Endometrial microvascular endothelial cells (primary cell): Measurements from ENCODE around the gene GABRP. TPM values are rescaled to one million over a fixed set of nuclear protein-coding genes. Genes with fewer than 3 reads are reported as not detected.
"Not testable (repeated sequence)": the region's sequence is repeated elsewhere in the genome, so short reads cannot be mapped to it uniquely, and the experiment has no call there.

Experiments
- in situ Hi-C: cut with HindIII; loops from 2 replicates; pipeline ENCODE4 v1.10.0; 2017; ENCODE audit warnings: low sequenced_read_pairs, low pct_unique_long_range_greater_than_20kb; ENCODE audit errors: inconsistent ontology term
- total RNA-seq: library from RNA; depleted of rRNA; stranded (reverse); fragments of >200 nt; gene quantifications from one replicate; pipeline ENCODE4 v1.2.3, GENCODE V29; 2015; ENCODE audit errors: inconsistent ontology term

The GABRP gene
- total RNA-seq, 1 donor from 2014 or later = not detected

DNA sequence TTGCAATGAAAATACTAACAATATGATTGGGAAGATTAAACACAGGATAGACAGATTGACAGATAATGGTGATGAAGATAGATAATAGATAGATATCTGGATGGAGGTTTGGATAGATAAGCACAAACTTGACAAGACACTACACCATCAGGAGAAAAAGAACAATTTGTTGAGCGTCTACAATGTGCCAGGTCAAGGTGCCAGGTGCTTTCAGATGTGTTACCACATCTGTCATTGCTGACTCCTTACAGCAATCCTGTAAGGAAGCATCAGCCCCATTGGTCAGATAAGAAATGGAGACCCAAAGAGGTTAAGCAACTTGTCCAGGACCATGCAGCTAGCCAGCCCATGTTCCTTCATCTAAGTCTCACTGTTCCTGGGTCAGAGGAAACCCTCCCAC is 1.6 kb upstream of the GABRP start:
- in situ Hi-C loops = no loop called here

DNA sequence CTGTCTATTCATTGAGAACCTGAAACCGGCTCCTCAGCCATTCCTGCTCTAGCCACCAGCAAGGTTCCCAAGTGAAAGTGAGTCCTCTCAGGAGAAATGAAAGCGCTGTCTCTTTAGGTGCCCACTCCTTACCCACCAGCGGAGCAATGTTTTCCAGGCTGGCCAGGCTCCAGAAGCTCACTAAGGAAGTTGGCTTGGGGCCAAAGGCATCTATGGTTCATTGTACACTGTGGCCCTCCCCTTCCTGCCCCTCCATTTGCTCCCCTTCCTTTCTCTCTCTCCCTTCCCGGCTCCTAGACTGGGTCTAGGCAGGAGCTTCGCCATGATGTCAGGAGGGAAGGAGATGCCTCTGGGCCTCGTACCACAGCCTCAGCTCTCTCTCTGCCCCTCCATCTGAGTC is 1.1 kb upstream of the GABRP start:
- in situ Hi-C loops = no loop called here

DNA sequence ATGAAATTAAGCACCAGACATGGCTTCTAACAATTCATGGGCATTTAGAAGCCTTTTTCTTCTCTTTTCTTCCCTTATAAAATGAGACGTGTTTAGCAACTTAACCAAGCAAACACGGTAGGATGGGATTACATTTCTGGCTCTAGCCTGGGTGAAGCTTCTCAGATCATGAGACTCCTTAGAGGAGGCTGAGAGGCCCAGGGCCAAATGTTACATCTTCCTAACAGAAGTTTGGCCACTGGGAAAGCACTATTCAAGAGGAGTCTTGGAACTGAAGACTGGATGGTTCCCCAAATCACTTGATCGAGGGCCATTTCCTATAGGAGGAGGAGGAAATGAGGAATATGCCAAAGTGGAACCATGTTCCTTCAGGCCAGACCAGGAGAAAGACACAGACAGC is 1.9 kb downstream of the GABRP start:
- in situ Hi-C loops = no loop called here

DNA sequence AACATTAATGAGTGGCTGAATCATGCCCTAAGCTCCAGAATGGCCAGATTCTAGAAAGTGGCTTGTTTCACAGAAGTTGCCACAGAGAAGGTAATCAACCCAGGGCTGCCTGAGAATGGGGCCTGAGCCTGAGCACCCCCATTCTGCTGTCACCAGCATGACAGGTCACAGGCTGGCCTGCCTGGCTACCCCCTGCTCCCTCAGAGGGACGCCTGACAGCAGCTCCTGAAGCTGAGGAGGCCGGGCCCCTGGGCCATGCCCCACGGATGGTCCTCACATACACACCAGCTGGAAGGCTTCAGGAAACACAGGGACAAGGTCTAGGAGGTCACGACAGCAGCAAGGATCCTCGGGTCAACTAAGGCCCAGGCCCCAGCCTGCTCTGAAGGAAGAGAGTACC is 3.7 kb downstream of the GABRP start:
- in situ Hi-C loops = no loop called here

DNA sequence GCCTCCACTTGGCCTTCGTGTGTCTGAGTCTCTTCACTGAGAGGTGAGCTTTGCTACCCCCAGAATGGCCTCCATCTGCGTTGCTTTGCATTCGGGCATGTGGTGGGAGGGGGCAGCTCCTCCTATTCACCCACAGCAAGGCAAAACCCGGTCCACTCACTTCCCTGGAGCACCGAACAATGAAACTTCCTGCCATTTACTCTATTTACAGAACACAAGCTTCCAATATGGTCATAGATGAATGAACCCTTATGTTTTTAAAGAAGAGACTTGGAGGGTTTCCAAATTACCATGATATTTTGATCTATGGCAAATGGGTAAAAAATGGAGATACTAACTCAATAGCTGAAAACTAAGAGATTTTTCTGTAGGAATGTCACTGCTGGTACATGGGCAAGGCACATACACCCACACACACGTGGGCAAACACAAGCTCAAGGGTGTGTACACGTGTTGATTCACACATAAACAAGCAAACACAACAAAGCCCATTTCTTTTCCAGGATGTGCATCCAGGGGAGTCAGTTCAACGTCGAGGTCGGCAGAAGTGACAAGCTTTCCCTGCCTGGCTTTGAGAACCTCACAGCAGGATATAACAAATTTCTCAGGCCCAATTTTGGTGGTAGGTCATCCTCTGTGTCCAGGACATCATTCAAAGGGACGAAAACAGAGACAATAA is 5.2 kb downstream of the GABRP start:
- in situ Hi-C loops = no loop called here

DNA sequence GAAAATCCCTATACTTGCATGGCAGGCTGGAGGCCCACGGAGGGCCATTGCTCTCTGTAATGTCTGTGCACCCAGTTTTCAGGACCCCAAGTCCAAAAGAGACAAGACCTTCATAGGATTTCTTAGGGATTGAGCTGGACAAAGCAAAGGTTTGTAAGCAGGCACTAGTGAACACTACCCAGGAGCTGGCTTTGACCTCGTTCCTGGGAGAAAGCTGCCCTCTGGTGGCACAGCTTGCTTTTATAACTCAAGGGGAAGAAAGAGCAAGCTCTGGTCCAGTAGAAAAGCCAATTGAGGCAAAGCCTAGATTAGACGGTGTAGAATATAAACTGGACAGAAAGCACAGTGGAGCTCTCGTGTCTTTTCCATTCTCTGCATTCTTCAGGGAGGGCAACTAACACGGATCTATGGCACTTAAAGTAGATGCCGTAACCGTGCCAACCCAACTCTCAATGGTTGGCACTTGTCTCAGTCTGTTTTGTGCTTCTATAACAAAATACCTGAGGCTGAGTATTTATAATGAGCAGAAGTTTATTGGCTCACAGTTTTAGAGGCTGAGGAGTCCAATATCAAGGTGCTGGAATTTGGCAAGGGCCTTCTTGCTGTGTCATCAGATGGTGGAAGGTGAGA is 7.9 kb downstream of the GABRP start:
- in situ Hi-C loops = no loop called here

DNA sequence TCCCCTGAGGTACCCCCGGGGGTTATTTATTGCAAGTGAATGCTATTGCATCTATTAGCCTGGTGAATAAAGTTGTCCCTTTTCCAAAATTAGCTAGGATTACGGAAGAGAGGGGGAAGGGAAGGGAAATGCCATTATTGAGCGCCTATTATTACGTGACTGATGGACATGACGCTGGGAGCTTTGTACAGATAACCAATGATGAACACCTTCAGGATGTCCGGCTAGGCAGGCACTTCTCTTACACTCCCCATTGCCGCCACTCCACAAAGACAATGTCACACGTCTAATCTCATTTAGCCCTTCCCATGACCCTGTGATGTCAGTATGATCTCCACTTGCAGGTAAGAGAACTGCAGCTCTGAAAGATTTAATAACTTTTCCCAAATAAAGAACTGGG is 9.4 kb downstream of the GABRP start:
- in situ Hi-C loops = no loop called here

DNA sequence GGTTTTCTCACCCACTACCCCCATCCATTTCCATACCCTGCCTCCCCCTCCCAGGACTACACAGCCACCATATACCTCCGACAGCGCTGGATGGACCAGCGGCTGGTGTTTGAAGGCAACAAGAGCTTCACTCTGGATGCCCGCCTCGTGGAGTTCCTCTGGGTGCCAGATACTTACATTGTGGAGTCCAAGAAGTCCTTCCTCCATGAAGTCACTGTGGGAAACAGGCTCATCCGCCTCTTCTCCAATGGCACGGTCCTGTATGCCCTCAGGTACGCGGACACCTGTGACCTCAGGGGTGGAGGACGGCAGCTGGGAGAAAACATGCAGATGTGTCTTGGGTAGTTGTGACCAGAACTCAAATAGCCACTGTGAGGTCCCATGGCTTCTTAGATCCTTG is 11.6 kb downstream of the GABRP start:
- in situ Hi-C loops = no loop called here

DNA sequence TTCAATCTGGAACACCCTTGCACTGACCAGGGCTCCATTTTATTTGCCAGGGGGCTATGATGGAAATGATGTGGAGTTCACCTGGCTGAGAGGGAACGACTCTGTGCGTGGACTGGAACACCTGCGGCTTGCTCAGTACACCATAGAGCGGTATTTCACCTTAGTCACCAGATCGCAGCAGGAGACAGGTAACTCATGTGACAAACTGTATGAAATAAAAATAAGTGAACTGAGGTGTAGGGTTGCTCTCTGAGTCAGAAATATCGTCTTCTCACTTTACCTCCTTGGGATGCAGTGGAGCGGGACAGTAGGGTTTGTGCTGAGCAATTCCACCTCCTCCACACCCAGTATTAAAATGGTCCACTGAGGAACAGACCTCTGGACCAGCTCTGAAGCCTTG is 22.1 kb downstream of the GABRP start:
- in situ Hi-C loops = no loop called here

DNA sequence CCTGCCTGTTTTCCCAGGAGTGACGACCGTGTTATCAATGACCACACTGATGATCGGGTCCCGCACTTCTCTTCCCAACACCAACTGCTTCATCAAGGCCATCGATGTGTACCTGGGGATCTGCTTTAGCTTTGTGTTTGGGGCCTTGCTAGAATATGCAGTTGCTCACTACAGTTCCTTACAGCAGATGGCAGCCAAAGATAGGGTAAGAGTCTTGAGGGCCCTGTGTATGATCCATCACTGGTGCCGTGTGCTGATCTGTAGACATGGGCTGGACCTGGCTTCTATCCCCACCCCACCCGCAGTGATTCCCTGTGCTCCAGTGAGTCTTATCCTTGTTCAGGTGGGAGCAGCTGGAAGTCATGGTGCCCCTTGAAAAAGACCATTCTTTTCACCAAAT is 26.0 kb downstream of the GABRP start:
- in situ Hi-C loops = no loop called here

DNA sequence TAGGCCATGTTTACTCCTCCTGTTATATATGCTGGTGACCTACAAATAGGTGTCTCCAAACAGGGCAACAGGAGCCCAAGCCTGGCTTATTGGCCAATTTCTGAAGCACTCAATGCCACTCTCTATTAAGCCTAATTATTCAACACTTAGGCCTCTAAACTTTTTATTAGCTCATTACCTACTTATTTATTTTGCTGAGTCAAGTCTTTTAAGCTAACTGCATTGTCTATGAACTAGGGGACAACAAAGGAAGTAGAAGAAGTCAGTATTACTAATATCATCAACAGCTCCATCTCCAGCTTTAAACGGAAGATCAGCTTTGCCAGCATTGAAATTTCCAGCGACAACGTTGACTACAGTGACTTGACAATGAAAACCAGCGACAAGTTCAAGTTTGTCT is 28.2 kb downstream of the GABRP start:
- in situ Hi-C loops = no loop called here

DNA sequence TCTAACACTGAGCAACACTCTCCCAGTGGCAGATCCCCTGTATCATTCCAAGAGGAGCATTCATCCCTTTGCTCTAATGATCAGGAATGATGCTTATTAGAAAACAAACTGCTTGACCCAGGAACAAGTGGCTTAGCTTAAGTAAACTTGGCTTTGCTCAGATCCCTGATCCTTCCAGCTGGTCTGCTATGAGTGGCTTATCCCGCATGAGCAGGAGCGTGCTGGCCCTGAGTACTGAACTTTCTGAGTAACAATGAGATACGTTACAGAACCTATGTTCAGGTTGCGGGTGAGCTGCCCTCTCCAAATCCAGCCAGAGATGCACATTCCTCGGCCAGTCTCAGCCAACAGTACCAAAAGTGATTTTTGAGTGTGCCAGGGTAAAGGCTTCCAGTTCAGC is 29.7 kb downstream of the GABRP start:
- in situ Hi-C loops = no loop called here

DNA sequence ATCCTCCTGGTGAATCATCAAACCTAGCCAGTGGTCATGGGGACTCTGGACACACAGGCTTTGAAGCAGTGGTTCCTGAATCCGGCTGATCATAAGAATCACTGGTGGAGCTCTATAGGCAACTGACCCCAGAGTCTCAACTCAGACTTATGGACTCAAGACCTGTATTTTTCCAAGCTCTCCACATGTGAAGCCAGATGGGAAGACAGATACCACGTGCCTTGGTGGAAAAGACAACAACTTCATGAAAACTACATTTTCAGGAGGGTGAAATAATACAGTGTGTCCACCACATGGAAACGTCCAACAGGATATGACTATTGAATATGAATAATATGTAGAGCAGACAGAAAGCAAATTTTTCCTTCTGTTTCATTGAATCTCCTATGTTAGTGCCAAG is 33.7 kb downstream of the GABRP start:
- in situ Hi-C loops = no loop called here

DNA sequence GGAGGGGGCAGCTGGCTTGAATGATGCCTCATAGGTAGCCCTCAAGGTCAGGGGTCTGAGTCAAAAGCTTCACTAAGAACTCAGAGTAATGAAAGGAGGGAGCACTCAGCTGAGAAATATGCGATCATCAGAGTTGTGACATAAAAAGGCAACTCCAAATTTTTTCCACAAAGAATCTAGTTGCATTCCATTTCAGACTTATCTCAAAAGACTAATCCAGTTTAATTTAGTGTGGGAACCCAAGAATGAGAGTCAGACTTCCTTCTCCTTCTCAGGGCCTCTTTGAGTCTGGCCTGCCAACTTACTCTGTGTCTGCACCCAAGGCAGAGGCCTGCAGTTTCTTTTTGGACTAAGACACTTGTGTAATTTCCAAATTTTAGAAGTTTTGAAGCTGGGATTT is 34.7 kb downstream of the GABRP start:
- in situ Hi-C loops = no loop called here

DNA sequence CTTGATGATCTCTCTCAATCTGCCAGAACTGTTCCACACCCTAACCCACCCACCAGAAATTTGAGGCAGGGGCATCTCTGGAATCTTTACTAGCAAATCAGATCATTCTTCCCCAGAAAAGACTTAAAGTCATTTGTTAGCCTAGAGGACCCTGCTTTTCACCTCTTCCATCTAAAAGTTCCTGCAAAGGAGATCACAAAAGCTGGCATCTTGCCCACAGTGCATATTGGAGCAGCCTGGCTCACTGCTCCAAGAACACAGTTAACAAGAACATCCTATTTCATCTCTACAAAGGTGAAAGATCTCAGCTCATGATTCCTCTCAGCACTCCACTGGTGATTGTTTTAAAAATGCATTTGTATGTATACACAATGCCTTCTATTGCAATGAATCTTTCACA is 36.3 kb downstream of the GABRP start:
- in situ Hi-C loops = no loop called here

DNA sequence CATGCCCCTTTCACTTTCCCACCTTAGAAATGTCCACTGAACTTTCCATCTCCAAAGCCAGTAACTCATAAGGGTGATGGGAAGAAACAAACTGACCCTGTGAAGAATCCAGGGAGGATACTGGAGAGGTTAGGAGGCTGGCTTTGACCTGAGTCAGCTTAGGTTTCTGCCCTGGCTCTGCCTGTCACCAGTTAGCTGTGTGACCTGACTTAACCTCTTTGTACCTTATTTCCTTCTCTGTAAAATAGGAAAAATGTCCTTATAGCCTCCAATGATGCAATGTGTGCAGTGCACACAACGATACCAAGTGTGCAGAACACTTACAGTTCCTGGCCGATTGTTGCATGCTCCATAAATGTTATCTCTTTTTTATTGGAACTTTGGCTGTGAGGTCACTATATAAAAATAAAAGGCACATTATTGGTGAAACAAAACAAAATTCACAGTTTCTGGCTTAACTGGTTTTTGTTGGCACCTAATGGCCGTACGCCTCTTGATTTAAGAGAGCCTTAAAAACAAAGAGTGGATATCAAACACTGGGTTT is 37.8 kb downstream of the GABRP start:
- in situ Hi-C loops = no loop called here

DNA sequence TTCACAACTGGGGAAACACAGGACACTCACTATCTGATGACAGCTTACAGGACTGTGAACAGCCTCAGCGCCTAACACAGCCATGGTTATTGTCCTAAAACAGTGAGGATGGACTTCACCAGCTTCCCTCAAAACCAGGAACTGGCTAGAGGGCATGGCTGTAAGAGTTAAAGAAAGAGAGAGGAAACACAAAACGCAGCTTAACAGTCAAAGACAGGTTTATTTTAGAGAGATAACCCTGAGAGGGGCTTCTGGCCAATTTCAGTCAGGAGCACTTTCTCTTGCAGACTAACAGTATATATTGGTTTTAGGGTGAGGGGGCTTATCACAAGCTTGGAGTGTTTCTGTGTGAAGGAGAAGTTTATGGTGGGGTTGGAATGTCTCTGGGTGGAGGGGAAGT is 42.6 kb downstream of the GABRP start:
- in situ Hi-C loops = no loop called here

DNA sequence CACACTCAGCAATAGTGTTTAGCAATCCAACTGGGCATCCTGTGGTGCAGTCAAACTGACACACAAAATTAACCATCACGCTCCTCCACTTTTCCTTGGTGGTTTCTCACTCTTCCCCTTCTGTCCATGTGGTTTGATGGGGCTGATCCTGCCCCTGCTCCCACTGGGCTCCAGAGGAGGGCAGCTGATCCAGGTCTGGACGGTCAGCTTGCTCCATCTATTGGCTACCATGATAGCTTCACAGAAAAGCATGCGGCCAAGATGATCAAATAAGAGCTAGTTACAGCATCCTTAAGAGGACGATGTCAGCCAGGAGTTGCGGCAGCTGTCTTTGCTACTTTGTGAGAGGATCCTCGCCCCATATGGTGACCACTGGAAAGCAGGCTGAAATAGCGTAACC is 48.7 kb downstream of the GABRP start:
- in situ Hi-C loops = no loop called here

DNA sequence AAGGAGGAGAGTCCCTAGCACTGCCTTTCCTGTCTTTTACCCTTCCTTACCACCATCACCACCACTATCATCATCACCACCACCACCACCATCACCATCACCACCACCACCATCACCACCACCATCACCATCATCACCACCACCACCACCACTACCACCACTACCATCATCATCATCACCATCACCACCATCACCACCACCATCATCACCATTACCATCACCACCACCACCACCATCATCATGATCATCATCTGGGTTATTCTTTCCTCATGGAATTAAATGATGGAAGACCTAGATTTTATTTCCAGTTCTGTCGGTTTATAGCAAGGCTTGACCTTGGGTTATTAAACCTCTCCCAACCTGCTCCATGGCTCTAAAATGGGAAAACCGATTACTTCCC is 50.5 kb downstream of the GABRP start:
- in situ Hi-C loops = not testable (repeated sequence)

DNA sequence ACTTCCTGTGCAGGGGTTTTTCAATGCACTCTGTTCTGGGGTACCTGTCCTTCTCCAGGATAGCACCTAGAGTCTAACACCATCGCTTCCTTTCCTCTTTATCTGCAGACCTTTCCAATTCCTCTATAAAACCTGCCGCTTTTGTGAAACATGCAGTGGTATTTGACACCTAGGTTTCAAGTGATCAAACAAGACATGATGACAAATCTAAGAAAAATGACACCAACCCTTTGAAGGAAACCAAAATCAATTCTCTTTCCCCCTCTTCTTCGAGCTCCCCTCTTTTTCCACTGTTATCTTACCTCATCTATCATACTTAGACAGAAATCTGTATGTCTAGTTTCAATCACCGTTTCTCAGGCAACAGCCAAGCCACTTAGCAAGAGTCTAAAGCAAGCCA is 52.7 kb downstream of the GABRP start:
- in situ Hi-C loops = no loop called here

DNA sequence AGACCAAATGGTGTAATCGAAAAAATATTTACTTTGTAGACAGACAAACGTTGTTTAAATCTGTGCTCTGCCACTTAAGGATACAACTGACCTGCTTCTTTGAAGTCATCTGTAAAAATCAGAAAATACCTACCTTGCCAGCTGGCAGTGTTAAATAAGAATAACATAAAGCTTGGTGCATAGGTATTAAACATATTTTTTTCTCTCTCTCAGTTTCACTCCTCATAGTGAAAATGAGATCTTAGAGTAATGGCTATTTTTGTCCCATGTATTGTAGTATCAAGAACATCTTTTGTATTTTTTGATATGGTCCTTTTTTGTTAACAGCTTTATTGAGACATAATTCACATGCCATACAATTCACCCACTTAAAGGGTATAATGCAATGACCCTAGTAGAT is 60.3 kb downstream of the GABRP start:
- in situ Hi-C loops = no loop called here
